Sigmoid colon (tissue), 7 donors: ENCODE data around the gene GTF3C2. TPM values are rescaled to one million over a fixed set of nuclear protein-coding genes. Genes with fewer than 3 reads are reported as not detected.
A peak's percentile ranks its signal among the peaks of the same experiment; 100 is the strongest.
"Not testable (repeated sequence)": the region's sequence is repeated elsewhere in the genome, so short reads cannot be mapped to it uniquely, and the experiment has no call there.

Experiments
- DNase-seq: peaks from one replicate; pipeline ENCODE4 v3.0.0-alpha.2; 2019
- H3K27ac ChIP-seq, 4 donors: fragments of 200-600 bp; sonication (generic); one replicate each; pipeline ENCODE4 v1.5.1; 2016 to 2019; ENCODE audit warnings: mild to moderate bottlenecking in 1 of 4
- H3K27me3 ChIP-seq, 3 donors: fragments of 200-600 bp; sonication (generic); one replicate each; pipeline ENCODE4 v1.5.1; 2019; ENCODE audit warnings: mild to moderate bottlenecking in 1 of 3
- H3K36me3 ChIP-seq, 4 donors: fragments of 200-600 bp; sonication (generic); one replicate each; pipeline ENCODE4 v1.5.1; 2016 to 2019
- H3K4me1 ChIP-seq, 4 donors: fragments of 200-600 bp; sonication (generic); one replicate each; pipeline ENCODE4 v1.5.1; 2017 to 2019
- H3K4me3 ChIP-seq, 4 donors: fragments of 200-600 bp; sonication (generic); one replicate each; pipeline ENCODE4 v1.5.1; 2017 to 2019; ENCODE audit warnings: mild to moderate bottlenecking in 2 of 4, moderate library complexity in 1 of 4
- H3K9me3 ChIP-seq, 4 donors: fragments of 200-600 bp in 3 of 4; sonication (generic) in 3 of 4; one replicate each; pipeline versions ENCODE4 v1.5.1 to v1.6.1; 2013 to 2019
- EP300 ChIP-seq, 4 donors: sonication (generic); formaldehyde crosslinking; IDR thresholded peaks; one replicate each; pipeline ENCODE4 v1.6.1; 2017; ENCODE audit warnings: antibody characterized with exemption in 4 of 4
- POLR2A ChIP-seq, 2 donors: fragments of 450-650 bp; IDR thresholded peaks; one replicate each; pipeline ENCODE4 v1.6.1; 2016; ENCODE audit warnings: antibody characterized with exemption in 2 of 2, mild to moderate bottlenecking in 2 of 2, moderate library complexity in 2 of 2
- POLR2AphosphoS5 ChIP-seq, 4 donors: sonication (generic); formaldehyde crosslinking; IDR thresholded peaks; one replicate each; pipeline ENCODE4 v1.6.1; 2017; ENCODE audit warnings: antibody characterized with exemption in 4 of 4
- WGBS, 2 donors: extraction: QIAGEN DNeasy Blood & Tissue Kit; methylation state at CpG; one replicate each; pipeline ENCODE4 v1.1.7; 2013; 5-methylcytosine and 5-hydroxymethylcytosine counted together
- intact Hi-C: fragments of 100-400 bp; cut with DNase I; formaldehyde crosslinking; loops from one replicate; pipeline ENCODE4 v1.15.1; 2023
- polyA plus RNA-seq, 3 donors: library from polyadenylated mRNA; stranded (reverse); fragments of 200-250 nt; gene quantifications; one replicate each; pipeline ENCODE4 v1.2.3, GENCODE V29; 2013
- total RNA-seq, 4 donors: library from RNA; depleted of rRNA; stranded (reverse); fragments of >200 nt; gene quantifications; one replicate each; pipeline ENCODE4 v1.1.0, GENCODE V29; 2016
- TF ChIP-seq, protein P1 (sequence below), 4 experiments: fragments of 450-650 bp in 3 of 4; fragments of 200-600 bp in 1 of 4; IDR thresholded peaks; one replicate each; pipeline ENCODE4 v1.5.1; 2016 to 2019; ENCODE audit warnings: antibody characterized with exemption in 4 of 4, mild to moderate bottlenecking in 3 of 4, moderate library complexity in 2 of 4
- donor health status: healthy with polysubstance abuse.
- donor health status: Bipolar disorder and iron deficiency.
- donor health status: healthy.

Gene GTF3C2
- total and polyA plus RNA-seq, 7 donors = 23.3 to 46.5 (median 29.3) TPM

DNA sequence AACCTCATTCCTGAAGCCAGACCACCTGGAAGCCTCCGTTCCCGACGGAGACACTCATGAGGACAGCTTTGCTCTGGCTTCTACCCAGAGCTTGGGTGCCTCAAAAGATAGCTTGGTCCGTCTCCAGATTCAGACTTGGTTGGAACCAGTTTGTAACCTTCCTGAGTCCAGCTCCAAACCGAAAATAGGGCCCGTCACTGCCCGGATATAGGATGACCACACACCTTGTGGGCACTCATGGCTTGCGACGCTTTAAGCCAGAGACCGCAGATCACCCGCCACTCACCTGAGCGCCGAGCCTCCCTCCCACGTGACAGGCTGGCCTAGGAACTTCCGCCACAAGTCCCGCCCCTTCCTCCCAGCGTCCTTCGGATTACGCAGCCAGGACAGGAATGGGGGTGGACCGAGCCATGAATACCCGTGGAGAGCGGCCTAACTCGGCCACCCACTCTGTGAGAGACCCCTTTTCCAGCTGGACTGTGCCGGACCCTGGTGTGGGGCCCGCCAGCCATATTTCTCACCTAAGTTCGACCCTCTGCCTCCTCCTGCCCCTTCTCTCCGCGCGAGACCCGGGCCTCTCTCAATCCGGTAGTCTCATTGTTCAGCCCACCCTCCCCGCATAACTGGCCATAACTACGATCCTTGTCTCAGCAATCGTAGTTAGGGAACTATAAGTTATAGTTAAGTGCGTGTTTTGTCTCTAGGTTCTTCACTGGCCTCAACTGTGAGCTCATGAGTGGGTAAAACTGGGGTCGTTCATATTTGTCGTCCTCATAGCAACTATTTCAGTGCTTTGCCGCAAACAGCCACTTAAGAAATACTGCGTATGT is 33.6 kb downstream of the GTF3C2 start, which contains the start of gene MPV17:
MPV17 (minus strand) TSS at position 332 of the 830 bp plus-strand sequence. CDS start 580 bp downstream, outside the sequence.
- Histone ChIP-seq H3K27me3 (no peaks in the 10 kb centered on the region), H3K9me3 (no peaks in the 10 kb centered on the region), H3K36me3 (peaks cover 7 to 25% (median 12%) of the 10 kb centered on the region in 4 donors), H3K27ac (peak within 1 kb of the TSS; percentile 92 to 95 (median 94)), H3K4me1 (peaks cover 0 to 30% (median 20%) of the 10 kb centered on the region in 4 donors), H3K4me3 (peak within 1 kb of the TSS; percentile 69 to 86 (median 79))
- TF ChIP-seq EP300 (IDR thresholded peaks at IDR 0.05) (peak in 1 of 4 donors; percentile 11), POLR2A (IDR thresholded peaks at IDR 0.05) (peak; percentile 78), POLR2AphosphoS5 (IDR thresholded peaks at IDR 0.05) (peak; percentile 91 to 95 (median 94))
- TF ChIP-seq, protein P1, sequence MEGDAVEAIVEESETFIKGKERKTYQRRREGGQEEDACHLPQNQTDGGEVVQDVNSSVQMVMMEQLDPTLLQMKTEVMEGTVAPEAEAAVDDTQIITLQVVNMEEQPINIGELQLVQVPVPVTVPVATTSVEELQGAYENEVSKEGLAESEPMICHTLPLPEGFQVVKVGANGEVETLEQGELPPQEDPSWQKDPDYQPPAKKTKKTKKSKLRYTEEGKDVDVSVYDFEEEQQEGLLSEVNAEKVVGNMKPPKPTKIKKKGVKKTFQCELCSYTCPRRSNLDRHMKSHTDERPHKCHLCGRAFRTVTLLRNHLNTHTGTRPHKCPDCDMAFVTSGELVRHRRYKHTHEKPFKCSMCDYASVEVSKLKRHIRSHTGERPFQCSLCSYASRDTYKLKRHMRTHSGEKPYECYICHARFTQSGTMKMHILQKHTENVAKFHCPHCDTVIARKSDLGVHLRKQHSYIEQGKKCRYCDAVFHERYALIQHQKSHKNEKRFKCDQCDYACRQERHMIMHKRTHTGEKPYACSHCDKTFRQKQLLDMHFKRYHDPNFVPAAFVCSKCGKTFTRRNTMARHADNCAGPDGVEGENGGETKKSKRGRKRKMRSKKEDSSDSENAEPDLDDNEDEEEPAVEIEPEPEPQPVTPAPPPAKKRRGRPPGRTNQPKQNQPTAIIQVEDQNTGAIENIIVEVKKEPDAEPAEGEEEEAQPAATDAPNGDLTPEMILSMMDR (IDR thresholded peaks at IDR 0.05) = no peak
- DNase-seq = peak; percentile 97
- intact Hi-C loops = loop anchor here (2.0 kb wide), 1 partner anchor 48 kb away; the partner anchor contains the start of genes EIF2B4 and SNX17
- 0% methylated on average over 39 of the region's 39 CpGs for WGBS, 2 donors

DNA sequence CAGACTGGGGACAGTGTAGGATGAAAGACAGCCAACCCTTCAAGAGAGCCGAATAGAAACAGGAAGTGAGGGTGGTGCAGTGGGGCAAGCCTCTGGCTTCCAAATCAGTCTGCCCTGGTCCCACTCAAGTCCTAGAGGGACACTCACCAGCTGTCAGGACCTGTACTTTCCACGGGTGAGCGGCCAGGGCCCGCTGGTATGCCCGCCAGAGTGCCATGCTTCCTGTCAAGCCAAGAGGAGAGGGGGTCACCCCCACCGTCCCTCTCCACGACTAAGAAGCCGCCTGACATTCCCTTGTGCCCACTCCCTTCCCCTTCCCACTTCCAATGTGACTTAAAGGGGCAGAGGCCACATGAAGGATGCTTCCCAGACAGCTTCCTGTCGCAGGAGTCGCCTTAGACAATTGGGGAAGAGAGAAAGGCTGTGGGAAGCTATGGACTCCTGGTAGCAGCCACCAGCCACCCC is 34.2 kb downstream of the GTF3C2 start:
- TF ChIP-seq EP300 (IDR thresholded peaks at IDR 0.05) = no peak
- TF ChIP-seq POLR2A (IDR thresholded peaks at IDR 0.05) = no peak
- no peak for TF ChIP-seq POLR2AphosphoS5 (IDR thresholded peaks at IDR 0.05)
- TF ChIP-seq, protein P1 (IDR thresholded peaks at IDR 0.05) = no peak
- H3K27me3 ChIP-seq = no peaks in the 10 kb centered on the region

DNA sequence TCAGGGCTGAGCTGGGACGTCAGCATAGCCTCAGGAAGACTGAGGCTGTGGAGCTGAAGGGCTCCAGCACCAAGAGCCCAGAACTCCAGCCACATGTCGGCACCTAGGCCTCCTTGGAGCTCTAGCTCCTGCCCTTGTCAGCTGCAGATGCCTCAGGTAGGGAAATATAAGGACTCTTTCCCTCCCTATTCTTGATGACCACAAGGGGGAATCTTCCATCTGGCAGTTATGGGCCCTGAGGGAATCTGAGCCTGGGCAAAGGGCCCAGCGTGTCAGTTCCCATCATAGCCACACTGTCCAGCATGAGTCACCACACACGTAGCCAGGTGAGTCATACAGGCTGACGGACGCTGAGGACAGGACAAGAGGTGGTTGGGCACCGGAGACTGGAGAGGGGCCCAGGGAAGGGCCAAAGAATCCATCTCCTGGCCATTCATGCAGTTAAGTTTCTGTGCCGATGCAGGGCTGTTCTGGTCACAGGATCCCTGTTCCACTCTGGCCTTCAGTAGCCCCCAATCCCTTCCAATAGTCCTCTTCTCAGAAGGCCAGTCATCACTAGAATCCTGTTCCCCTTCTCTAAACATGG is 35.5 kb downstream of the GTF3C2 start:
- Histone ChIP-seq H3K9me3 (no peaks in the 10 kb centered on the region), H3K4me3 (no peak overlapping the region), H3K27me3 (no peaks in the 10 kb centered on the region), H3K27ac (peak overlapping the region in 2 of 4 donors; percentile 6 to 61), H3K4me1 (peaks cover 0 to 30% (median 20%) of the 10 kb centered on the region in 4 donors), H3K36me3 (peaks cover 0 to 8% (median 0%) of the 10 kb centered on the region in 4 donors)
- WGBS, 2 donors = 44 to 67% methylated on average over 8 of the region's 8 CpGs
- DNase-seq = peak; percentile 86
- intact Hi-C loops = no loop called here
- TF ChIP-seq POLR2AphosphoS5 (IDR thresholded peaks at IDR 0.05) (peak in 2 of 4 donors; percentile 38 to 66), POLR2A (IDR thresholded peaks at IDR 0.05) (no peak)
- TF ChIP-seq, protein P1 (IDR thresholded peaks at IDR 0.05) = peak in 1 of 4 experiments; percentile 14

More for the DNA sequence above, 34.2 kb downstream of the GTF3C2 start:
- peaks cover 6 to 18% (median 8%) of the 10 kb centered on the region in 4 donors for H3K36me3 ChIP-seq
- peak overlapping the region; percentile 92 to 95 (median 94) for H3K27ac ChIP-seq
- 1 to 2% methylated on average over 10 of the region's 10 CpGs for WGBS, 2 donors
- H3K9me3 ChIP-seq = no peaks in the 10 kb centered on the region
- intact Hi-C loops = loop anchor here (2.0 kb wide), 1 partner anchor 48 kb away; the partner anchor contains the start of genes EIF2B4 and SNX17
- H3K4me1 ChIP-seq = peaks cover 0 to 30% (median 20%) of the 10 kb centered on the region in 4 donors
- DNase-seq = no peak
- H3K4me3 ChIP-seq = peak overlapping the region; percentile 69 to 86 (median 79)

DNA sequence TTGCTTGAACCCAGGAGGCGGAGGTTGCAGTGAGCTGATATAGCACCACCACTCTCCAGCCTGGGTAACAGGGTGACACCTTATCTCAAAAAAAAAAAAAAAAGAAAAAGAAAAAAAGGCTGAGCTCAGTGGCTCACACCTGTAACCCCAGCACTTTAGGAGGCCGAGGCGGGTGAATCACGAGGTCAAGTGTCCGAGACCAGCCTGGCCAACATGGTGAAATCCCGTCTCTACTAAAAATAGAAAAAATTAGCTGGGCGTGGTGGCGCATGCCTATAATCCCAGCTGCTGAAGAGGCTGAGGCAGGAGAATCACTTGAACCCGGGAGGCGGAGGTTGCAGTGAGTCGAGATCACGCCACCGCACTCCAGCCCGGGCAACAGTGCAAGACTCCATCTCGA is 36.7 kb downstream of the GTF3C2 start:
- intact Hi-C loops, H3K27me3 ChIP-seq, DNase-seq, H3K36me3 ChIP-seq, H3K27ac ChIP-seq, H3K9me3 ChIP-seq, H3K4me3 ChIP-seq: not testable (repeated sequence)
- 96% methylated on average over 15 of the region's 15 CpGs for WGBS, 2 donors
- H3K4me1 ChIP-seq = peaks cover 0 to 30% (median 20%) of the 10 kb centered on the region in 4 donors
